ENCODE data around the gene HPN.

GRCh38 chr19:35090506-35091214, 49.1 kb downstream of the HPN start:
- TF ChIP-seq CTCF (conservative IDR thresholded peaks at IDR 0.05; ENCODE audit: low read length) = peak; percentile 78
- no peak for TF ChIP-seq EZH2phosphoT487 (IDR thresholded peaks at IDR 0.05; ENCODE audit: borderline replicate concordance)

Measured in Loucy (cell line).